Upper lobe of left lung (tissue), 4 donors: ENCODE measurements around the gene UTP25.

Experiments
- CTCF ChIP-seq, 6 experiments: fragments of 450-650 bp in 4 of 6; fragments of 200-600 bp in 2 of 6; sonication (generic) in 2 of 6; IDR thresholded peaks; one replicate each; pipeline ENCODE4 v1.5.1; 2016 to 2019; ENCODE audit warnings: antibody characterized with exemption in 6 of 6
- POLR2A ChIP-seq, 4 donors: fragments of 450-650 bp; IDR thresholded peaks; one replicate each; pipeline ENCODE4 v1.5.1; 2016 to 2017; ENCODE audit warnings: antibody characterized with exemption in 4 of 4, mild to moderate bottlenecking in 2 of 4
- POLR2AphosphoS5 ChIP-seq, 2 donors: sonication (generic); formaldehyde crosslinking; IDR thresholded peaks; one replicate each; pipeline ENCODE4 v1.5.1; 2017; ENCODE audit warnings: antibody characterized with exemption in 2 of 2

- TF ChIP-seq POLR2AphosphoS5 (IDR thresholded peaks at IDR 0.05) (no peak), CTCF (IDR thresholded peaks at IDR 0.05) (no peak), POLR2A (IDR thresholded peaks at IDR 0.05) (no peak)
Measured at GRCh38 chr1:209825591-209826434, 2.0 kb upstream of the UTP25 start.
